ENCODE results near the gene SLC25A47.
"Not testable (repeated sequence)": the region's sequence is repeated elsewhere in the genome, so short reads cannot be mapped to it uniquely, and the experiment has no call there.

The SLC25A47 gene

DNA sequence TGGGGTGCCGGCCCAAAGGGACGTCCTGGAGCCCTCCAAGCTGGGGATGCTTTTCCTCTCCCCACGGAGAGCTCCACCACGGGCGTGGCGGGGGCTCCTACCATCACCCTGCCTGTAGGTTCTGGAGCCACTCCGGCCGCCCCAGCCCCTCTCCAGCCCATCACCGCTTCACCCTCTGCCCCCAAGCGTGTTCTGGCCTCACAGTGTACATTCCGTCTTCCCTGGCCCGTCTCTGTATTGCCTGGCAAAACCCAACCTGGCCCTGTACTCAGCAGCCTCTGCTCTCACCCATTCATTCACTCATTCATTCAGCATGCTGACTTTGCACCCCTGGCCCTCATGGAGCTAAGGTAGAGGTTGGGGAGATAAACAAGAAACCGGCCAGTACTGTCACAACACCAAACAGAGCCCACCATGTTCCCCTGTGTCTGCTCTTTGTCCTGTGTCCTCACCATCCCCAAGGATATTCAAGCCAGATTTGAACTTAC, 37.2 kb upstream of the SLC25A47 start:
- TF ChIP-seq, protein P1, sequence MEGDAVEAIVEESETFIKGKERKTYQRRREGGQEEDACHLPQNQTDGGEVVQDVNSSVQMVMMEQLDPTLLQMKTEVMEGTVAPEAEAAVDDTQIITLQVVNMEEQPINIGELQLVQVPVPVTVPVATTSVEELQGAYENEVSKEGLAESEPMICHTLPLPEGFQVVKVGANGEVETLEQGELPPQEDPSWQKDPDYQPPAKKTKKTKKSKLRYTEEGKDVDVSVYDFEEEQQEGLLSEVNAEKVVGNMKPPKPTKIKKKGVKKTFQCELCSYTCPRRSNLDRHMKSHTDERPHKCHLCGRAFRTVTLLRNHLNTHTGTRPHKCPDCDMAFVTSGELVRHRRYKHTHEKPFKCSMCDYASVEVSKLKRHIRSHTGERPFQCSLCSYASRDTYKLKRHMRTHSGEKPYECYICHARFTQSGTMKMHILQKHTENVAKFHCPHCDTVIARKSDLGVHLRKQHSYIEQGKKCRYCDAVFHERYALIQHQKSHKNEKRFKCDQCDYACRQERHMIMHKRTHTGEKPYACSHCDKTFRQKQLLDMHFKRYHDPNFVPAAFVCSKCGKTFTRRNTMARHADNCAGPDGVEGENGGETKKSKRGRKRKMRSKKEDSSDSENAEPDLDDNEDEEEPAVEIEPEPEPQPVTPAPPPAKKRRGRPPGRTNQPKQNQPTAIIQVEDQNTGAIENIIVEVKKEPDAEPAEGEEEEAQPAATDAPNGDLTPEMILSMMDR (IDR thresholded peaks at IDR 0.05; ENCODE audit: low read depth, low read length, missing control alignments): no peak
- H3K4me3 ChIP-seq (replicated peaks; ENCODE audit: low read depth, low read length): peak overlapping the region; percentile 56
- DNase-seq (ENCODE audit: extremely low read depth, low read depth): no peak

GRCh38 chr14:100286484-100287191, 36.5 kb upstream of the SLC25A47 start:
- DNase-seq (ENCODE audit: extremely low read depth, low read depth): no peak
- TF ChIP-seq, protein P1 (IDR thresholded peaks at IDR 0.05; ENCODE audit: low read depth, low read length, missing control alignments): no peak
- no peak overlapping the region for H3K4me3 ChIP-seq (replicated peaks; ENCODE audit: low read depth, low read length)

- no peak overlapping the region for H3K4me3 ChIP-seq (replicated peaks; ENCODE audit: low read depth, low read length)
- no peak for DNase-seq (ENCODE audit: extremely low read depth, low read depth)
- TF ChIP-seq, protein P1 (IDR thresholded peaks at IDR 0.05; ENCODE audit: low read depth, low read length, missing control alignments): no peak
Measured at GRCh38 chr14:100287202-100287997, 35.7 kb upstream of the SLC25A47 start.

DNA sequence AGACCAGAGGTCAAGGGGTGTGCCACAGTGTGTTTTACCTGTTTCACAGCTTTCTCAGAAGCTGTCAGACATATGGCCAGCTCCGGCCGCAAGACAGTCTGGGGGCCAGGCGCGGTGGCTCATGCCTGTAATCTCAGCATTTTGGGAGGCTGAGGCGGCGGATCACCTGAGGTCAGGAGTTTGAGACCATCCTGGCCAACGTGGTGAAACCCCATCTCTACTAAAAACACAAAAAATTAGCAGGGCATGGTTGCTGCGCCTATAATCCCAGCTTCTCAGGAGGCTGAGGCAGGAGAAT, 35.2 kb upstream of the SLC25A47 start:
- DNase-seq (ENCODE audit: extremely low read depth, low read depth); H3K4me3 ChIP-seq (replicated peaks; ENCODE audit: low read depth, low read length): not testable (repeated sequence)

GRCh38 chr14:100288382-100289185, 34.6 kb upstream of the SLC25A47 start:
- H3K4me3 ChIP-seq (replicated peaks; ENCODE audit: low read depth, low read length): no peak overlapping the region
- peak; percentile 45 for DNase-seq (ENCODE audit: extremely low read depth, low read depth)
- TF ChIP-seq, protein P1 (IDR thresholded peaks at IDR 0.05; ENCODE audit: low read depth, low read length, missing control alignments): no peak

- H3K4me3 ChIP-seq (replicated peaks; ENCODE audit: low read depth, low read length): no peak overlapping the region
- TF ChIP-seq, protein P1 (IDR thresholded peaks at IDR 0.05; ENCODE audit: low read depth, low read length, missing control alignments): no peak
- DNase-seq (ENCODE audit: extremely low read depth, low read depth): no peak
Measured at GRCh38 chr14:100289916-100290606, 33.1 kb upstream of the SLC25A47 start.
